IPS-18c (cell line): Measurements from ENCODE around the gene SH2D7.

Experiments
- H3K4me3 ChIP-seq: 2 replicates; pipeline ENCODE4 v1.7.0; 2013; ENCODE audit warnings: low read depth, mild to moderate bottlenecking, low read length, moderate library complexity; ENCODE audit not compliant: insufficient read depth
- H3K9me3 ChIP-seq: one replicate; pipeline ENCODE4 v1.6.1; 2013; ENCODE audit warnings: mild to moderate bottlenecking, low read length, moderate library complexity; ENCODE audit not compliant: control insufficient read depth, insufficient read depth

Gene SH2D7

GRCh38 chr15:78108300-78109084, 16.1 kb downstream of the SH2D7 start:
- Histone ChIP-seq H3K9me3 (no peaks in the 10 kb centered on the region), H3K4me3 (no peak overlapping the region)

GRCh38 chr15:78109156-78109555, 16.8 kb downstream of the SH2D7 start:
- Histone ChIP-seq H3K9me3 (no peaks in the 10 kb centered on the region), H3K4me3 (no peak overlapping the region)

- H3K4me3 ChIP-seq: no peak overlapping the region
- H3K9me3 ChIP-seq: no peaks in the 10 kb centered on the region
Measured at GRCh38 chr15:78110096-78110495, 17.7 kb downstream of the SH2D7 start.

- H3K4me3 ChIP-seq: no peak overlapping the region
- H3K9me3 ChIP-seq: no peaks in the 10 kb centered on the region
Measured at GRCh38 chr15:78110916-78111475, 18.6 kb downstream of the SH2D7 start.

GRCh38 chr15:78111788-78112187, 19.4 kb downstream of the SH2D7 start:
- Histone ChIP-seq H3K4me3 (no peak overlapping the region), H3K9me3 (no peaks in the 10 kb centered on the region)

GRCh38 chr15:78112551-78112950, 20.2 kb downstream of the SH2D7 start:
- no peaks in the 10 kb centered on the region for H3K9me3 ChIP-seq
- H3K4me3 ChIP-seq: no peak overlapping the region

- H3K9me3 ChIP-seq: no peaks in the 10 kb centered on the region
- H3K4me3 ChIP-seq: no peak overlapping the region
Measured at GRCh38 chr15:78120523-78120922, 28.2 kb downstream of the SH2D7 start.

- no peak overlapping the region for H3K4me3 ChIP-seq
- no peaks in the 10 kb centered on the region for H3K9me3 ChIP-seq
Measured at GRCh38 chr15:78125267-78125666, 32.9 kb downstream of the SH2D7 start.

GRCh38 chr15:78127882-78128281, 35.5 kb downstream of the SH2D7 start:
- Histone ChIP-seq H3K9me3 (no peaks in the 10 kb centered on the region), H3K4me3 (no peak overlapping the region)

- no peaks in the 10 kb centered on the region for H3K9me3 ChIP-seq
Measured at GRCh38 chr15:78129077-78129750, 36.9 kb downstream of the SH2D7 start.

GRCh38 chr15:78129751-78130287, 37.5 kb downstream of the SH2D7 start:
- Histone ChIP-seq H3K4me3 (peak overlapping the region; percentile 84; the same call in 1 of the 2 replicates), H3K9me3 (no peaks in the 10 kb centered on the region)

More at GRCh38 chr15:78129077-78129750, 36.9 kb downstream of the SH2D7 start:
- H3K4me3 ChIP-seq: no peak overlapping the region

GRCh38 chr15:78130466-78131294, 38.3 kb downstream of the SH2D7 start:
- Histone ChIP-seq H3K4me3 (peak overlapping the region; percentile 84), H3K9me3 (no peaks in the 10 kb centered on the region)

GRCh38 chr15:78131295-78132061, 39.1 kb downstream of the SH2D7 start, which contains the start of gene CIB2:
TSS of gene CIB2 (minus strand) at chr15:78131445. CDS start at chr15:78131215, 230 bp downstream.
- no peaks in the 10 kb centered on the region for H3K9me3 ChIP-seq
- peak within 1 kb of the TSS; percentile 84 for H3K4me3 ChIP-seq

- no peaks in the 10 kb centered on the region for H3K9me3 ChIP-seq
- no peak overlapping the region for H3K4me3 ChIP-seq
Measured at GRCh38 chr15:78133801-78134200, 41.4 kb downstream of the SH2D7 start.

- no peak overlapping the region for H3K4me3 ChIP-seq
- no peaks in the 10 kb centered on the region for H3K9me3 ChIP-seq
Measured at GRCh38 chr15:78139578-78139977, 47.2 kb downstream of the SH2D7 start.

GRCh38 chr15:78140292-78140691, 47.9 kb downstream of the SH2D7 start:
- H3K4me3 ChIP-seq: no peak overlapping the region

More at GRCh38 chr15:78140292-78140691, 47.9 kb downstream of the SH2D7 start:
- H3K9me3 ChIP-seq: no peaks in the 10 kb centered on the region
